Esophagus muscularis mucosa (tissue), 3 donors: ENCODE data around the gene RAB40B.

Source experiments
- POLR2AphosphoS5 ChIP-seq, 2 donors: sonication (generic); formaldehyde crosslinking; IDR thresholded peaks; one replicate each; pipeline ENCODE4 v1.6.1; 2017; ENCODE audit warnings: antibody characterized with exemption in 2 of 2
- TF ChIP-seq, protein P1 (sequence below), 3 experiments: fragments of 200-600 bp in 2 of 3; fragments of 450-650 bp in 1 of 3; sonication (generic) in 2 of 3; IDR thresholded peaks; one replicate each; pipeline ENCODE4 v1.5.1; 2017 to 2019; ENCODE audit warnings: antibody characterized with exemption in 3 of 3, mild to moderate bottlenecking in 2 of 3, moderate library complexity in 1 of 3

DNA sequence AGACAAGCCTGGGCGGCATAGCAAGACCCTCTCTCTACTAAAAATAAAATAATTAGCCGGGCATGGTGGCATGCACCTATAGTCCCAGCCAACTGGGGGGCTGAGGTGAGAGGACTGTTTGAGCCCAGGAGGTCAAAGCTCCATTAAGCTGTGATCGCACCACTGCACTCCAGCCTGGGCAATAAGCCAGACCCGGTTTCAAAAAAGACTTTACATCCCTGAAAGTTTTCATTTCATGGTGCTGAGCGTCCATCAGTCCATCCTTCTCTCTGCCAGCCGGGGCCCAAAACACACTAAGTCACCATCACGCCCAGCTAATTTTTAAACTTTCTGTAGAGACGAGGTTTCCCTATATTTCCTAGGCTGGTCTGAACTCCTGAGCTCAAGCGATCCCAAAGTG, 10.6 kb downstream of the RAB40B start:
- TF ChIP-seq, protein P1, sequence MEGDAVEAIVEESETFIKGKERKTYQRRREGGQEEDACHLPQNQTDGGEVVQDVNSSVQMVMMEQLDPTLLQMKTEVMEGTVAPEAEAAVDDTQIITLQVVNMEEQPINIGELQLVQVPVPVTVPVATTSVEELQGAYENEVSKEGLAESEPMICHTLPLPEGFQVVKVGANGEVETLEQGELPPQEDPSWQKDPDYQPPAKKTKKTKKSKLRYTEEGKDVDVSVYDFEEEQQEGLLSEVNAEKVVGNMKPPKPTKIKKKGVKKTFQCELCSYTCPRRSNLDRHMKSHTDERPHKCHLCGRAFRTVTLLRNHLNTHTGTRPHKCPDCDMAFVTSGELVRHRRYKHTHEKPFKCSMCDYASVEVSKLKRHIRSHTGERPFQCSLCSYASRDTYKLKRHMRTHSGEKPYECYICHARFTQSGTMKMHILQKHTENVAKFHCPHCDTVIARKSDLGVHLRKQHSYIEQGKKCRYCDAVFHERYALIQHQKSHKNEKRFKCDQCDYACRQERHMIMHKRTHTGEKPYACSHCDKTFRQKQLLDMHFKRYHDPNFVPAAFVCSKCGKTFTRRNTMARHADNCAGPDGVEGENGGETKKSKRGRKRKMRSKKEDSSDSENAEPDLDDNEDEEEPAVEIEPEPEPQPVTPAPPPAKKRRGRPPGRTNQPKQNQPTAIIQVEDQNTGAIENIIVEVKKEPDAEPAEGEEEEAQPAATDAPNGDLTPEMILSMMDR (IDR thresholded peaks at IDR 0.05) = no peak
- no peak for TF ChIP-seq POLR2AphosphoS5 (IDR thresholded peaks at IDR 0.05)
